Measurements from ENCODE around the gene RHOC.

DNA sequence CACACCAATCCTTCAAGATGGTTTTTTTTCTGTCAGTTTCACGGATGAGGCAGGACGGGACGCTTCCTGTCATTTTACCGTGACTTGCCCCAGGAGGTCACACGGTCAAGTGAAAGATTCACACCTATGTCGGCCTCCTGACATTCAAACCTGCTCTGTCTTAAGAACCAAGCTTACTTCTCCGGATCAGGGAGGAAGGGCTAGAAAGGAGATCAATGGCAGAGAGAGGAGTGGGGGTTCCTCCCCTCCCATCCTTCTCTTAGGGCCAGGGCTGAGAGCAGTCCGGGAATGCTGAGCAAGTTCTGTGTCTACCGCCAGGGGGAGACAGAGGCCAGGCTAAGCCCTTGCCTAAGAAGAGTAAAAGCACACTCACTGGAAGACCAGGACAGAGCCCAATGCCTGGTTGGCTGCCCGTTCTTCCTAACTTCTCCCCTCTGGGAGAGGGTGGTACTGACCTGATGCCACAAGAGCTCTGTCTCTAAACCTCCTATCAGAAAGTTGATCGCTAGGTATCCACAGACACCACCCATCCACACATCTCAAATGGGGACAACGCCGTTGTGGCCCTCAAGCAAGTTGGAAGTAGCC, 9.3 kb upstream of the RHOC start:
- no peak for TF ChIP-seq POLR2AphosphoS5 (IDR thresholded peaks at IDR 0.05; ENCODE audit: low read depth, low read length)
- TF ChIP-seq EZH2 (IDR thresholded peaks at IDR 0.05) = no peak
- no peak for TF ChIP-seq ZNF274 (IDR thresholded peaks at IDR 0.05; ENCODE audit: low read depth, low read length)
- TF ChIP-seq, protein P1, sequence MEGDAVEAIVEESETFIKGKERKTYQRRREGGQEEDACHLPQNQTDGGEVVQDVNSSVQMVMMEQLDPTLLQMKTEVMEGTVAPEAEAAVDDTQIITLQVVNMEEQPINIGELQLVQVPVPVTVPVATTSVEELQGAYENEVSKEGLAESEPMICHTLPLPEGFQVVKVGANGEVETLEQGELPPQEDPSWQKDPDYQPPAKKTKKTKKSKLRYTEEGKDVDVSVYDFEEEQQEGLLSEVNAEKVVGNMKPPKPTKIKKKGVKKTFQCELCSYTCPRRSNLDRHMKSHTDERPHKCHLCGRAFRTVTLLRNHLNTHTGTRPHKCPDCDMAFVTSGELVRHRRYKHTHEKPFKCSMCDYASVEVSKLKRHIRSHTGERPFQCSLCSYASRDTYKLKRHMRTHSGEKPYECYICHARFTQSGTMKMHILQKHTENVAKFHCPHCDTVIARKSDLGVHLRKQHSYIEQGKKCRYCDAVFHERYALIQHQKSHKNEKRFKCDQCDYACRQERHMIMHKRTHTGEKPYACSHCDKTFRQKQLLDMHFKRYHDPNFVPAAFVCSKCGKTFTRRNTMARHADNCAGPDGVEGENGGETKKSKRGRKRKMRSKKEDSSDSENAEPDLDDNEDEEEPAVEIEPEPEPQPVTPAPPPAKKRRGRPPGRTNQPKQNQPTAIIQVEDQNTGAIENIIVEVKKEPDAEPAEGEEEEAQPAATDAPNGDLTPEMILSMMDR (IDR thresholded peaks at IDR 0.05 in 2 of 3, conservative IDR thresholded peaks at IDR 0.05 in 1 of 3; ENCODE audit: borderline replicate concordance in 1 of 3, insufficient read depth in 1 of 3, low read depth in 2 of 3, low read length in 2 of 3) = peak; percentile 91 to 98 (median 94)
- TF ChIP-seq POLR2A (IDR thresholded peaks at IDR 0.05; ENCODE audit: borderline replicate concordance, extremely low read depth, insufficient read depth, insufficient read length) = no peak
- TF ChIP-seq RAD21 (IDR thresholded peaks at IDR 0.05; ENCODE audit: low read depth) = peak; percentile 99
- TF ChIP-seq YY1 (IDR thresholded peaks at IDR 0.05; ENCODE audit: extremely low read depth, insufficient replicate concordance, low read depth, low read length) = peak; percentile 52
- no peak for TF ChIP-seq EZH2phosphoT487 (IDR thresholded peaks at IDR 0.05; ENCODE audit: borderline replicate concordance)
- TF ChIP-seq ZFX (IDR thresholded peaks at IDR 0.05) = no peak
- TF ChIP-seq SIN3A (IDR thresholded peaks at IDR 0.05; ENCODE audit: low read depth) = no peak
- TF ChIP-seq EGR1 (IDR thresholded peaks at IDR 0.05; ENCODE audit: low read depth) = no peak
- no peak for TF ChIP-seq SRF (IDR thresholded peaks at IDR 0.05; ENCODE audit: low read depth)
- TF ChIP-seq TCF7L2 (IDR thresholded peaks at IDR 0.05; ENCODE audit: borderline replicate concordance, extremely low read depth, insufficient read depth, insufficient read length) = no peak
- TF ChIP-seq, protein P2, sequence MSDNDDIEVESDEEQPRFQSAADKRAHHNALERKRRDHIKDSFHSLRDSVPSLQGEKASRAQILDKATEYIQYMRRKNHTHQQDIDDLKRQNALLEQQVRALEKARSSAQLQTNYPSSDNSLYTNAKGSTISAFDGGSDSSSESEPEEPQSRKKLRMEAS (IDR thresholded peaks at IDR 0.05) = no peak

Data from HCT116 (cell line).